ENCODE results near the gene EFCAB6.

- TF ChIP-seq, protein P1, sequence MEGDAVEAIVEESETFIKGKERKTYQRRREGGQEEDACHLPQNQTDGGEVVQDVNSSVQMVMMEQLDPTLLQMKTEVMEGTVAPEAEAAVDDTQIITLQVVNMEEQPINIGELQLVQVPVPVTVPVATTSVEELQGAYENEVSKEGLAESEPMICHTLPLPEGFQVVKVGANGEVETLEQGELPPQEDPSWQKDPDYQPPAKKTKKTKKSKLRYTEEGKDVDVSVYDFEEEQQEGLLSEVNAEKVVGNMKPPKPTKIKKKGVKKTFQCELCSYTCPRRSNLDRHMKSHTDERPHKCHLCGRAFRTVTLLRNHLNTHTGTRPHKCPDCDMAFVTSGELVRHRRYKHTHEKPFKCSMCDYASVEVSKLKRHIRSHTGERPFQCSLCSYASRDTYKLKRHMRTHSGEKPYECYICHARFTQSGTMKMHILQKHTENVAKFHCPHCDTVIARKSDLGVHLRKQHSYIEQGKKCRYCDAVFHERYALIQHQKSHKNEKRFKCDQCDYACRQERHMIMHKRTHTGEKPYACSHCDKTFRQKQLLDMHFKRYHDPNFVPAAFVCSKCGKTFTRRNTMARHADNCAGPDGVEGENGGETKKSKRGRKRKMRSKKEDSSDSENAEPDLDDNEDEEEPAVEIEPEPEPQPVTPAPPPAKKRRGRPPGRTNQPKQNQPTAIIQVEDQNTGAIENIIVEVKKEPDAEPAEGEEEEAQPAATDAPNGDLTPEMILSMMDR (IDR thresholded peaks at IDR 0.05): no peak
- TF ChIP-seq EP300 (IDR thresholded peaks at IDR 0.05) (no peak), POLR2A (IDR thresholded peaks at IDR 0.05) (no peak), POLR2AphosphoS5 (IDR thresholded peaks at IDR 0.05) (no peak)
These were observed 104.5 kb downstream of the EFCAB6 start for GRCh38 chr22:43707648-43708047.
